ENCODE measurements around the gene HOXC6.

HOXC6 gene

GRCh38 chr12:54028314-54029201 lies at the start of gene HOXC6:
Gene HOXC6, plus strand, starts transcription at chr12:54028440. Its CDS starts 82 bp downstream, at chr12:54028522.
- no peak for DNase-seq

GRCh38 chr12:53978477-53979356 lies 49.5 kb upstream of the HOXC6 start:
- no peak for DNase-seq

- no peak for DNase-seq
Measured at GRCh38 chr12:53980104-53980801, 48.0 kb upstream of the HOXC6 start.

GRCh38 chr12:53980802-53981496 lies 47.3 kb upstream of the HOXC6 start:
- DNase-seq, result no peak

GRCh38 chr12:53981634-53982565 lies 46.3 kb upstream of the HOXC6 start:
- DNase-seq, result no peak

GRCh38 chr12:53982648-53983567 lies 45.3 kb upstream of the HOXC6 start:
- DNase-seq, result no peak

GRCh38 chr12:53983568-53983949 lies 44.7 kb upstream of the HOXC6 start:
- DNase-seq, result no peak

- DNase-seq, result no peak
Measured at GRCh38 chr12:53983950-53984572, 44.2 kb upstream of the HOXC6 start.

- peak; percentile 78 for DNase-seq
Measured at GRCh38 chr12:53984901-53985691, 43.1 kb upstream of the HOXC6 start, which contains the start of gene HOXC10. Gene HOXC10, plus strand, starts transcription at chr12:53985146. Its CDS starts 114 bp downstream, at chr12:53985260.

- no peak for DNase-seq
Measured at GRCh38 chr12:53985692-53985993, 42.6 kb upstream of the HOXC6 start.

GRCh38 chr12:53985994-53986685 lies 42.1 kb upstream of the HOXC6 start:
- DNase-seq, result no peak

GRCh38 chr12:53986686-53987483 lies 41.4 kb upstream of the HOXC6 start:
- no peak for DNase-seq

- DNase-seq, result no peak
Measured at GRCh38 chr12:53987787-53988230, 40.4 kb upstream of the HOXC6 start.

- DNase-seq, result no peak
Measured at GRCh38 chr12:53988541-53989226, 39.6 kb upstream of the HOXC6 start.

- no peak for DNase-seq
Measured at GRCh38 chr12:53989227-53990113, 38.8 kb upstream of the HOXC6 start.

Measured in NCI-H1417 treated with DMSO at 0.1 percent for 48 hours (cell line).